Liver (tissue), 2 donors: Measurements from ENCODE around the gene SPHKAP.

Source experiments
- EGR1 ChIP-seq, 2 donors: IDR thresholded peaks; 2 replicates each; pipeline ENCODE4 v1.6.1; 2016 to 2018; ENCODE audit warnings: antibody characterized with exemption in 2 of 2, low read depth in 2 of 2
- TF ChIP-seq, protein P1 (sequence below): IDR thresholded peaks from 2 replicates; pipeline ENCODE4 v1.6.1; 2016; ENCODE audit warnings: antibody characterized with exemption
- donor health status: healthy.

DNA sequence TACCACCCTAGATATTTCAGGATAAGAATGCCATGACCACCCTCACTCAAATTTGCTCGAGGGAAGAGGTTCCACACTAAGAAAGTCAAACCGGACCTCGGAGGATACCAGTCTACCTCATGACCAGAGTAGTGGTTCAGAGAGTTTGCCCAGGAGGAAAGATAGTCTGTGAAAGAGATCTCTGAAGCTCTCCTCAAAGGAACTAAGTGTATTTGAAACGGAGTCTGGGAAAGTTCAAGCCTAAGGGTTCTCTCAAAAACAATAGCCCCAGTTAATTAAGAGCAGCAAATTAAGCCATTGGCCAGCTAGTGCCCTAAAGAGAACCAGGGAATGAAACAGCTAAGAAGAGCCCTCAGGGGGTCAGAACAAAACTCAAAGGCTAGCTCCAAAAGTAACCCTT is 94.9 kb downstream of the SPHKAP start:
- TF ChIP-seq, protein P1, sequence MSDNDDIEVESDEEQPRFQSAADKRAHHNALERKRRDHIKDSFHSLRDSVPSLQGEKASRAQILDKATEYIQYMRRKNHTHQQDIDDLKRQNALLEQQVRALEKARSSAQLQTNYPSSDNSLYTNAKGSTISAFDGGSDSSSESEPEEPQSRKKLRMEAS: no peak
- TF ChIP-seq EGR1 (IDR thresholded peaks at IDR 0.05; ENCODE audit: low read depth in 2 of 2): no peak
